K562 (cell line): ENCODE data around the gene ACKR2. TPM values are rescaled to one million over a fixed set of nuclear protein-coding genes. Genes with fewer than 3 reads are reported as not detected.

Source experiments
- ATAC-seq: fragments of 200-7000 bp; cut with Tn5 transposase; 3 replicates; pipeline ENCODE4 v1.9.1; 2020; ENCODE audit warnings: moderate library complexity
- BruUV-seq: library from RNA; stranded (reverse); fragments of 400-500 nt; replicated peaks from 2 replicates; lab custom pipeline; 2021; lab: Mats Ljungman, UMichigan
- CTCF ChIA-PET: fragments of 300-600 bp; formaldehyde crosslinking; extraction: SDS; loops from one replicate; lab custom pipeline; 2021; ENCODE audit warnings: low intra/inter-chr PET ratio; lab: Yijun Ruan, JAX
- POLR2A ChIA-PET: fragments of 300-600, 350-650 bp; sonication (Branson Sonifier 250); formaldehyde crosslinking; extraction: SDS; loops from one replicate; lab custom pipeline; 2021; ENCODE audit warnings: antibody characterized with exemption, inconsistent platforms; lab: Yijun Ruan, JAX
- DNase-seq, 4 experiments: peaks; one replicate each; pipeline versions ENCODE4 v3.0.0 to v3.0.0-alpha.2; 2011 to 2018; ENCODE audit warnings: low spot score in 3 of 4, mixed read lengths in 3 of 4; ENCODE audit errors: extremely low read depth in 1 of 4
- FAIRE-seq: peaks from 2 replicates; lab custom pipeline; 2011; peaks lifted over from hg19 to GRCh38; lab: Jason Lieb, UNC
- H2AFZ ChIP-seq: 2 replicates; pipeline ENCODE4 v1.6.0; 2011; ENCODE audit warnings: low read depth, low read length, control low read depth, inconsistent platforms
- H3K27ac ChIP-seq: fragments of 200-600 bp; 3 replicates; pipeline ENCODE4 v1.8.0; 2011; ENCODE audit warnings: low read depth, mild to moderate bottlenecking, control low read depth, inconsistent platforms, low read length, moderate library complexity, mixed read lengths; ENCODE audit errors: extremely low read depth
- H3K27me3 ChIP-seq, 2 experiments: fragments of 300-600 bp in 1 of 2; 2 replicates in 1 of 2; 3 replicates in 1 of 2; pipeline versions ENCODE4 v1.6.0 to v1.8.0; 2011; ENCODE audit warnings: inconsistent platforms in 2 of 2, low read length in 2 of 2, mild to moderate bottlenecking in 1 of 2, mixed read lengths in 1 of 2, moderate library complexity in 1 of 2; ENCODE audit not compliant: control insufficient read depth in 2 of 2, insufficient read depth in 2 of 2
- H3K36me3 ChIP-seq: fragments of 300-600 bp; 3 replicates; pipeline ENCODE4 v1.8.0; 2011; ENCODE audit warnings: mild to moderate bottlenecking, low read length, inconsistent platforms; ENCODE audit not compliant: control insufficient read depth, insufficient read depth
- H3K4me1 ChIP-seq, 2 experiments: fragments of 200-600 bp in 1 of 2; replicated peaks in 1 of 2; 2 replicates in 1 of 2; 3 replicates in 1 of 2; pipeline versions ENCODE4 v1.5.1 to v1.8.0; 2011; ENCODE audit warnings: inconsistent platforms in 2 of 2, low read length in 2 of 2, mild to moderate bottlenecking in 1 of 2, mixed read lengths in 1 of 2, moderate library complexity in 1 of 2; ENCODE audit not compliant: control insufficient read depth in 2 of 2, insufficient read depth in 2 of 2
- H3K4me2 ChIP-seq: 2 replicates; pipeline ENCODE4 v1.6.1; 2011; ENCODE audit warnings: low read length, control low read depth, inconsistent platforms, mixed read lengths; ENCODE audit not compliant: insufficient read depth
- H3K4me3 ChIP-seq: fragments of 200-600 bp; sonication (generic), shearing (Covaris generic); 2 replicates; pipeline ENCODE4 v1.5.1; 2016; ENCODE audit warnings: control low read depth, inconsistent platforms
- H3K79me2 ChIP-seq: fragments of 200-600 bp; 3 replicates; pipeline ENCODE4 v1.8.0; 2011; ENCODE audit warnings: low read length, inconsistent platforms; ENCODE audit not compliant: control insufficient read depth, insufficient read depth
- H3K9ac ChIP-seq, 2 experiments: 2 replicates each; pipeline versions ENCODE4 v1.6.0 to v1.6.1; 2011; ENCODE audit warnings: low read depth in 2 of 2, low read length in 2 of 2, control low read depth in 1 of 2, inconsistent platforms in 1 of 2, mild to moderate bottlenecking in 1 of 2, mixed read lengths in 1 of 2; ENCODE audit not compliant: insufficient read depth in 1 of 2
- H3K9me1 ChIP-seq: one replicate; pipeline ENCODE4 v1.6.0; 2011; ENCODE audit warnings: inconsistent platforms, mild to moderate bottlenecking, low read length, moderate library complexity; ENCODE audit not compliant: control insufficient read depth, insufficient read depth
- H3K9me3 ChIP-seq: replicated peaks from 2 replicates; pipeline ENCODE4 v1.5.1; 2011; ENCODE audit warnings: low read depth, low read length, inconsistent platforms; ENCODE audit not compliant: control insufficient read depth, insufficient read depth
- H4K20me1 ChIP-seq: replicated peaks from 2 replicates; pipeline ENCODE4 v1.6.1; 2011; ENCODE audit warnings: low read length, inconsistent platforms, mixed read lengths; ENCODE audit not compliant: control insufficient read depth, insufficient read depth
- ATF4 ChIP-seq: fragments of 450-650 bp; formaldehyde crosslinking; IDR thresholded peaks from 2 replicates; pipeline ENCODE4 v1.4.0; 2022; ENCODE audit warnings: mild to moderate bottlenecking, moderate library complexity
- BRD4 ChIP-seq: fragments of 200-600 bp; sonication (generic); IDR thresholded peaks from 2 replicates; pipeline ENCODE4 v1.6.1; 2017; ENCODE audit warnings: inconsistent platforms
- CC2D1A ChIP-seq: fragments of 450-650 bp; IDR thresholded peaks from 2 replicates; pipeline ENCODE4 v1.6.1; 2017; ENCODE audit warnings: mild to moderate bottlenecking
- DPF2 ChIP-seq: fragments of 450-650 bp; IDR thresholded peaks from 2 replicates; pipeline ENCODE4 v1.6.1; 2016
- GATAD2A ChIP-seq: fragments of 450-650 bp; IDR thresholded peaks from 2 replicates; pipeline ENCODE4 v1.6.1; 2017
- GTF3C2 ChIP-seq: IDR thresholded peaks from 3 replicates; pipeline ENCODE4 v1.6.1; 2011; ENCODE audit warnings: borderline replicate concordance, mild to moderate bottlenecking, moderate library complexity; ENCODE audit not compliant: insufficient read length; ENCODE audit errors: extremely low read depth
- SMARCA4 ChIP-seq: fragments of 450-650 bp; IDR thresholded peaks from 2 replicates; pipeline ENCODE4 v1.6.1; 2016
- SP1 ChIP-seq: sonication (generic); formaldehyde crosslinking; IDR thresholded peaks from 2 replicates; pipeline ENCODE4 v1.8.1; 2022; ENCODE audit warnings: mild to moderate bottlenecking, missing genetic modification reagents
- TFAP4 ChIP-seq: sonication (generic); formaldehyde crosslinking; IDR thresholded peaks from 2 replicates; pipeline ENCODE4 v1.8.0; 2022; ENCODE audit warnings: missing genetic modification reagents, mild to moderate bottlenecking, moderate library complexity, borderline replicate concordance
- U2AF2 ChIP-seq: fragments of 200-400 bp; formaldehyde crosslinking; optimal IDR thresholded peaks from 2 replicates; pipeline ENCODE3; 2017; ENCODE audit warnings: low read depth, mild to moderate bottlenecking, low read length
- ZNF41 ChIP-seq: fragments of 250-450 bp; sonication (Bioruptor Pico); conservative IDR thresholded peaks from 2 replicates; pipeline ENCODE4 v1.4.0; 2020; ENCODE audit warnings: mild to moderate bottlenecking
- ZNF699 ChIP-seq: fragments of 250-450 bp; sonication (Bioruptor Pico); IDR thresholded peaks from 2 replicates; pipeline ENCODE4 v1.8.0; 2021; ENCODE audit warnings: mild to moderate bottlenecking, moderate library complexity; ENCODE audit not compliant: insufficient replicate concordance
- in situ Hi-C: fragments of 300-500 bp; cut with MboI; formaldehyde crosslinking; loops from 4 replicates; pipeline ENCODE4 v1.15.0; 2018; ENCODE audit warnings: inconsistent platforms, mixed read lengths
- intact Hi-C: fragments of 100-400 bp; cut with micrococcal nuclease; formaldehyde crosslinking; loops from 2 replicates; pipeline ENCODE4 v1.14.2; 2022
- polyA plus RNA-seq, 8 experiments: library from polyadenylated mRNA; depleted of rRNA in 4 of 8; stranded (reverse) in 5 of 8; unstranded in 3 of 8; fragments of >200 nt; fragmentation: Nextera tagmentation in 2 of 8; fragmentation: Illumina TruSeq in 1 of 8; extraction: Ambion mirVana in 2 of 8; extraction: Trizol in 1 of 8; gene quantifications; 2 replicates each; pipeline versions ENCODE4 v1.2.1 to v1.2.3, GENCODE V29; 2011 to 2014; ENCODE audit warnings: inconsistent platforms in 1 of 8, missing spikeins in 1 of 8
- total RNA-seq, 7 experiments: library from RNA; depleted of rRNA in 6 of 7; stranded (reverse); fragments of >200 nt in 6 of 7; fragmentation: Illumina TruSeq in 2 of 7; extraction: Trizol in 2 of 7; gene quantifications; 2 replicates each; pipeline versions ENCODE4 v1.2.1 to v1.2.3, GENCODE V29; 2011 to 2021; ENCODE audit warnings: low replicate concordance in 1 of 7

The ACKR2 gene
- total and polyA plus RNA-seq, 9 of the 15 experiments (the other 6 are each of a cell fraction or from before 2014, with no cell fraction given), result 0.03 to 0.69 (median 0.25) TPM; not detected in 1

GRCh38 chr3:42895580-42895868, 86.3 kb downstream of the ACKR2 start:
- POLR2A ChIA-PET, result no interaction called here
- BruUV-seq, result no TSS peak
- Histone ChIP-seq H3K4me1 (peaks cover 0 to 4% of the 10 kb centered on the region in 2 experiments; a peak in 2 of 5 replicates), H3K9me1 (no peaks in the 10 kb centered on the region), H3K79me2 (no peaks in the 10 kb centered on the region), H3K9me3 (no peaks in the 10 kb centered on the region), H3K27me3 (no peaks in the 10 kb centered on the region), H2AFZ (no peak overlapping the region), H3K4me3 (no peak overlapping the region), H3K36me3 (no peaks in the 10 kb centered on the region), H3K9ac (no peak overlapping the region), H3K4me2 (no peak overlapping the region), H4K20me1 (no peaks in the 10 kb centered on the region), H3K27ac (no peak overlapping the region)
- TF ChIP-seq SP1 (CRISPR knock-in tag) (no peak), TFAP4 (no peak), SMARCA4 (no peak), ZNF699 (CRISPR knock-in tag) (no peak), DPF2 (no peak), U2AF2 (no peak), BRD4 (no peak), ZNF41 (no peak), ATF4 (CRISPR knock-in tag) (no peak), GATAD2A (no peak), CC2D1A (no peak), GTF3C2 (no peak)
- in situ Hi-C loops (no loop called here), intact Hi-C loops (no loop called here)
- DNase-seq (no peak), ATAC-seq (no peak), FAIRE-seq (no peak)
- CTCF ChIA-PET, result no interaction called here
